Measurements from ENCODE around the gene FETUB.
"Not testable (repeated sequence)": the region's sequence is repeated elsewhere in the genome, so short reads cannot be mapped to it uniquely, and the experiment has no call there.

Gene FETUB

GRCh38 chr3:186614266-186614596 lies 26.0 kb upstream of the FETUB start:
- DNase-seq: no peak

DNA sequence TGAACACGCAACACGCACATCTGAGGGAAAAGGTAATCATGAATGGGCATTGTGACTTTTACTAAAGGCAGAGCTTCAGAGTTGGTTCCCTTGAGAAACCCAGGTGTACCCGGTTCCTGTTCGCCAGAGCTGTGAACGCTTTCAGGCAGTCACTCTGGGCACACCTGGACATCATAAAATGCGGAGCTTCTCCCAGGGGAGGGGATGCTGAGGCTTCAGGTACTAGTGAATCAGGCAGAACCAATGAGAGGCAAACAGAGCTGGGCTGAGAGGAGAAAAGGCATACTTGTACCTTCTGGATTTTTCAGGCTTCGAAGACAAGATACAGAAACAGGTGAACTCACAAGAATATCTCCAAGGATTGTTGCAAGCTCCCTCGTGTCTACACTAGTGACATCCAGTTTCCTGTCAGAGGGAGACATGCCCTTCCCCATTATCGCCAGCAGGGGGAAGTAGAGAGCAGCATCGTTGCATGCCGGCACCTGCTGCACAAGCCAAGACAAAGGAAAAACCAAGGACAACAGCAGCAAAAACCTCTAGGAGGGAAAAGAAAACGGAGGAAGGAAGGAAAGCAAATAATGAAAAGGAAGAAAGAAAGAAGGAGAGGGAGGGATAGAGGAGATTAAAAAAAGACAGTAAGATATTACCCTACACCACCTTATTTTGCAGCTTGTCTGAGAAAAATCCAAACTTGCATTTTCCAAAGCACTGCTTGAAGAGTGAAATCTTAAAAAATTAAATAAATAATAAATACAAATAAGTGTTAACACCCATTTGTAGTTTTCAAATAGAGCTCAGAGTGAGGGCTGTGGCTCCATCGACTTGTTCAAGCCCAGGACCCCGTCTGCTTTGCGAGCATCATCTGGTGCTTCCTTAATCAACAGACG lies 25.4 kb upstream of the FETUB start:
- DNase-seq: peak; percentile 74

DNA sequence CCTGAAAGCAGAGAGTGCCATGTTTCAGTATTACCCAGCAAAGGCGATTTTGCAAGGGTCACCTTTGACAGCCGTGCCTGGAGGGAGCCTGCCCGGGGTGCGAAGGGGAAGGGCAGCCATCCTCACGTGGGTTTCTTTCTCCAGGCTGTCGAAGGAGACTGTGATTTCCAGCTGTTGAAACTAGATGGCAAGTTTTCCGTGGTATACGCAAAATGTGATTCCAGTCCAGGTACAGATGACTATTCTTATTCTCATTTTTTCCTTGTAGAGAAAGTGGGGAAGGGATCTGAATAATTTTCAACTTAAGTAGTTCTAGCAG lies 23.9 kb upstream of the FETUB start:
- no peak for DNase-seq

- peak; percentile 80 for DNase-seq
These were observed 22.9 kb upstream of the FETUB start for GRCh38 chr3:186617036-186617946.

DNA sequence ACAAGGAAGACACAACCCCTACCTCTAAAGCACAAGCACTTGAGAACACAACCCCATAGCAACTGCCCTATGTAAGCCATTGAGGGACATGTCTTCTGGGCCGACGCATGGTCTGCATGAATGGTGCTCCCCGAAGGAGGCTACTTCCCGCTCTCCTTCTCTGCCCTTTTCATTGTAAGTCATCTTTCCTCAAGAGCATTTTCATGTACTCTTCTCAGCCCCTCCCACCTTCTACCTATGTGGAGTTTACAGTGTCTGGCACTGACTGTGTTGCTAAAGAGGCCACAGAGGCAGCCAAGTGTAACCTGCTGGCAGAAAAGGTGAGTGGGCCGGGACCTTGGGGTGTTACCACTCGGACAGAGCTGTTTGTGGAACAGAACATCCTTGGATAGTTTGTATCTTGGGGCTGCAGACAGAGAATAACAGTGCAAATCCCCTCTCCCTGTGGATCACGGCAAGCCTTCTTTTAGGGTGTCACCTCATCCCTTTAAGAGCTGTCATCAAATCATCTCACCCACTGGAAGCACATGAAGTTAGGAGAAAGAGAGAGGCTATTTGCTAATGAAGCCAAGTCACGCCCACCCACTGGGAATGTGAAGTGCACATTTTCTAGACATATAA lies 21.8 kb upstream of the FETUB start:
- DNase-seq: no peak

DNA sequence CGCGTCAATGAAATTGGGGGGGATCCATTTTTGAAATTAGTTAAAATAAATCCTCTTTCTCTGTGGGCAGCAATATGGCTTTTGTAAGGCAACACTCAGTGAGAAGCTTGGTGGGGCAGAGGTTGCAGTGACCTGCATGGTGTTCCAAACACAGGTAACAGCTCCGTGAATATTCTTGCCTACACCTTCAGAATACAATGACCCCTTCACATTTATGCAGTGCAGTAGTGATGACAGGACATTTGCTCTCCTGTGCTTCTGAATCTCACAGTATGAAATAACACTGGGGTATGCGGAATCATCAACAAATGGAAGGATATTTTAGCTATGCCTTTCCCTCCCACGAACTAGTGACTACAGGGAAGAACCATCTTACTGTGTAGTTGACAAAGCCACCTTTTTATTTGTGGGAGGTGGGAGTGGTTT lies 20.4 kb upstream of the FETUB start:
- DNase-seq: no peak

- no peak for DNase-seq
These were observed 19.7 kb upstream of the FETUB start for GRCh38 chr3:186620213-186621092.

GRCh38 chr3:186621894-186622650 lies 18.1 kb upstream of the FETUB start:
- no peak for DNase-seq

GRCh38 chr3:186622651-186623310 lies 17.4 kb upstream of the FETUB start:
- DNase-seq: no peak

GRCh38 chr3:186624598-186624997 lies 15.6 kb upstream of the FETUB start:
- no peak for DNase-seq

DNA sequence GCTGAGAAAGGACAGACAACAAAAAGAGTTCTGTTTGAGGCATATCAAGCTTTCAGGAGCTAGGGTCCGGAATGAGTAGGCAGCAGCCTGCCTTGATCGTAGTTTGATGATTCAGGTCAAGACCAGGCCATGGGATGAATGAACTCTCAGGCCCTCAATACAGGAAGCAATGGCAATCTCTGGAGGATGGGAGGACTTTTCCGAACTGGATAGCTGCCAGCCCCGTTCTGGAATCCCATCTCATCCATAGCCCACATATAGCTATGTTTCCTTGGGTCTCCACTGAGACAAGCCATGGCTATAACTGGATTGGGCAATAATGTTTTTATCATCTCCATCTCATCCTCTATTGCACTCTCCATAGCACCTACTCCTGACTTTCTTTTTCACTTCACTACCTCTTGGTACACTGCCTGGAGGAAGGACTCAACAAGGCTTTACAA lies 14.6 kb upstream of the FETUB start:
- no peak for DNase-seq

GRCh38 chr3:186626254-186626847 lies 13.8 kb upstream of the FETUB start:
- DNase-seq: no peak

DNA sequence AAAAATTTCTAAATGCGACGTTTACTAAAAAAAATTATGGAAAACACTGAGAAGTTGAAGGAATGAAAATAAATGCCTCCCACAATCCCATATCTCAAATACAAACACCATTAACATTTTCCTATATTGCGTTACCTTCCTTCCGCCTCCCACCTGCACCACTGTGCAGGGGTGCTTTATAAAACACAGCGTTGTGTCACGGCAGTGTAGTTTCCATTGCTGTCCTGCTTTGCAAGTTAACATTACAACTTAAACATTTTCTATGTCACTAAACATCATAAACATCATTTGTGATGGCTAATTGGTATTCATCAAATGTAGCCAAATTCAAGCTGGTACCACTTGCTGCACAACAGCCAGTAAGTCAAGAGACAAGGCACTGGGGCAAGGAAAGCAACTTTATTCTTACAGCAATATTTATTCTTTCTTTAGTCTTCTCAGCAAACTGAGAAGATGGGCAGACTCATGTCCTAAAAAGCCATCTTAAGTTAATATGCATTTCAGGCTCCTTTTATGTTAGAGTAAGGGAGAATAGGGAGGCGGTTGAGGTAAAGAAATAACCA lies 12.3 kb upstream of the FETUB start:
- no peak for DNase-seq

DNA sequence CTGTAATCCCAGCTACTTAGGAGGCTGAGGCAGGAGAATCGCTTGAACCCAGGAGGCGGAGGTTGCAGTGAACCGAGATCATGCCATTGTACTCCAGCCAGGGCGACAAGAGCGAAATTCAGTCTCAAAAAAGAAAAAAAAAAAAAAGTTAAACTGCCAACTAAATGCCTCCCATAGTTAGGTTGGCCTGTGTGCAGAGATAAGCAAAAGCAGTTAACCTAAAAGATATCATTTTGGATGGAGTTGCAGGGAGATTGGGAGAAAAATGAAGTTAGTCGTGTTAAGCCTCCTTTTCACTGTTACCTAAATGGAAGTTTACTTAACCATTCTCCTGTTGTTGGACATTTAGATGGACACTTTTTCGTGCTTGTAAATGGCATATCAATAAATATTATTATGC lies 11.4 kb upstream of the FETUB start:
- DNase-seq: no peak

- no peak for DNase-seq
These were observed 9.1 kb upstream of the FETUB start for GRCh38 chr3:186630950-186631641.

GRCh38 chr3:186633481-186633880 lies 6.7 kb upstream of the FETUB start:
- no peak for DNase-seq

DNA sequence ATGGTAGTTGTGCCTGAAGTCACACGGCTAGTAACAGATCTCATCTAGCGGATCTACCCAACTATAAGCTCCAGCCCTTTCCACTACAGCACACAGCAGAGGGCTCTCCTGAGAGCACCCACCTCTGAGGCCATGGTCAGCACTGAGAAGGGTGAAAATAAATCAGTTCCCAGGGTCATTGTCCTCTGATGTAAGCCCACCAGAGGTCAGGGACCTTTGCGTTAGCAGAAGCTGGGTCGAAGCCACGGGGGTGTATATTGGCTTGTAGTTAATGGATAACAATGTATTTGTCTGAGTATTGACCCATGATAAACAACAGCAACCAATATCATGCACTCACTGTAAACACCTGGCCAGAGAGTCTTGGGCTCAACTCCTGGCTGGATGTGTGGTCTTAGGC lies 6.0 kb upstream of the FETUB start:
- not testable (repeated sequence) for DNase-seq

DNA sequence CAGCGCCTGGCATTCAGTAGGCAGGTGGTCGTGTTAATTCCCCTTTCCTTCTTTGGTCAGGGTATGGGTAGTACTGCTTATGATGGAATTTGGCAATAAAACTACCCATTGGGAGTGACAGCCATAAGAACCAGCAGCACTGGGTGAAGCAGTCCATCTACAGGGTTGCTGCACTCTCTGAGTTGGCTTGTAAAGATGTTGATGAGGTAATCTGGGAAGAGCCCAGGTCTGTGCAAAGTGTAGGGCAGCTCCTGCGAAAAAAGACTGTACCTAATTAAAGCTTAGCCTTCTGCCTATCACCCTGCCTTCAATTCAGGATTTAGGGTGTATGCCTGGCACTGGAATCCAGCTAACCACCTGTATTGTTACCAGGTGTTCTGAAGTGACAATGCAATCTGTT lies 4.7 kb upstream of the FETUB start:
- no peak for DNase-seq

- no peak for DNase-seq
These were observed 3.7 kb upstream of the FETUB start for GRCh38 chr3:186636536-186636935.

- no peak for DNase-seq
These were observed 2.5 kb upstream of the FETUB start for GRCh38 chr3:186637686-186638085.

Data from NCI-H2171 treated with DMSO at 0.1 percent for 48 hours (cell line).